Spleen (tissue), 7 donors: ENCODE data around the gene BEX1.

ENCODE experiments used
- CTCF ChIP-seq, 11 experiments: fragments of 200-600 bp in 7 of 11; fragments of 450-650 bp in 4 of 11; sonication (generic) in 4 of 11; IDR thresholded peaks in 8 of 11; conservative IDR thresholded peaks in 3 of 11; 1 replicate in 7 of 11; 2 replicates in 4 of 11; pipeline versions ENCODE4 v1.4.0 to v1.8.0; 2016 to 2021; ENCODE audit warnings: antibody characterized with exemption in 11 of 11, inconsistent platforms in 4 of 11, mild to moderate bottlenecking in 1 of 11
- POLR2A ChIP-seq, 3 donors: fragments of 450-650 bp; IDR thresholded peaks; one replicate each; pipeline ENCODE4 v1.5.1; 2017; ENCODE audit warnings: antibody characterized with exemption in 3 of 3, mild to moderate bottlenecking in 1 of 3
- donor health status: DM: no; HTN: no; CAD: no; lungs with moderate emphysema.
- donor health status: DM: no; HTN: no; CAD: no.
- donor health status: DM: no; HTN: no; CAD: no.

DNA sequence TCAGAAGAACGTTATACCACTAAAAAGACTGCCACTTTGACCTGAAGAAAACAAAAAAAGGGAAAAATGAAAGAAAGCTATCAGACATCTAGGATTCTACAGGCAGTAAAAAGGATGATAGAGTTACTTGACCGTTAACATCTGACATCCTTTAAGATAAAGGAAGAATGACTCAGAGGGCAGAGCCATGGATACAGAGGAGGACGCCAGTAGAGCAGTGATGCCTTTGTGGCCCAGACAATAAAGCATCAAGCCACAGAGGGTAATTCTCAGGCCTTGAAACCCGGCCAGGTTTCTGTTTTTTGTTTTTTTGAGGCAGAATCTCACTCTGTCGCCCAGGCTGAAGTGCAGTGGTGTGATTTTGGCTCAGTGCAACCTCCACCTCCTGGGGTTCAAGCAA lies 9.5 kb upstream of the BEX1 start:
- no peak for TF ChIP-seq POLR2A (IDR thresholded peaks at IDR 0.05)
- no peak for TF ChIP-seq CTCF (IDR thresholded peaks at IDR 0.05 in 8 of 11, conservative IDR thresholded peaks at IDR 0.05 in 3 of 11)
